H1 (cell line): ENCODE results near the gene RASA4B. TPM values are rescaled to one million over a fixed set of nuclear protein-coding genes. Genes with fewer than 3 reads are reported as not detected.

Experiments
- CTCF ChIA-PET: fragments of 300-600 bp; sonication (Branson Sonifier 250); formaldehyde crosslinking; loops from one replicate; lab custom pipeline; 2021; ENCODE audit not compliant: partially characterized antibody; lab: Charles Lee
- POLR2A ChIA-PET: fragments of 300-600 bp; sonication (Branson Sonifier 250); formaldehyde crosslinking; loops from one replicate; lab custom pipeline; 2021; ENCODE audit warnings: inconsistent platforms; ENCODE audit not compliant: partially characterized antibody; lab: Charles Lee
- DNase-seq, 2 experiments: peaks; one replicate each; pipeline versions ENCODE4 v3.0.0 to v3.0.0-alpha.2; 2010 to 2022; ENCODE audit warnings: low spot score in 2 of 2, low read depth in 1 of 2, mixed read lengths in 1 of 2
- FAIRE-seq: peaks from 2 replicates; lab custom pipeline; 2011; peaks lifted over from hg19 to GRCh38; lab: Jason Lieb, UNC
- H2AFZ ChIP-seq: 2 replicates; pipeline ENCODE4 v1.8.1; 2012; ENCODE audit warnings: low read length, inconsistent platforms
- H2AK5ac ChIP-seq: 2 replicates; pipeline ENCODE4 v1.6.1; 2013; ENCODE audit warnings: low read depth, low read length
- H2BK120ac ChIP-seq: replicated peaks from 2 replicates; pipeline ENCODE3; 2013; ENCODE audit warnings: low read depth, low read length, inconsistent platforms
- H2BK12ac ChIP-seq: 2 replicates; pipeline ENCODE4 v1.6.1; 2013; ENCODE audit warnings: low read depth, low read length
- H2BK15ac ChIP-seq: 2 replicates; pipeline ENCODE4 v1.6.1; 2013; ENCODE audit warnings: low read length
- H2BK20ac ChIP-seq: 2 replicates; pipeline ENCODE4 v1.6.1; 2013; ENCODE audit warnings: low read length
- H2BK5ac ChIP-seq: 2 replicates; pipeline ENCODE4 v1.6.1; 2013; ENCODE audit warnings: low read depth, low read length
- H3K14ac ChIP-seq: 2 replicates; pipeline ENCODE4 v1.6.1; 2013; ENCODE audit warnings: inconsistent platforms; ENCODE audit not compliant: insufficient read length
- H3K18ac ChIP-seq: 2 replicates; pipeline ENCODE4 v1.6.1; 2013; ENCODE audit warnings: low read length; ENCODE audit errors: extremely low read depth
- H3K23ac ChIP-seq: 2 replicates; pipeline ENCODE4 v1.6.1; 2013; ENCODE audit warnings: inconsistent platforms; ENCODE audit not compliant: insufficient read length
- H3K23me2 ChIP-seq: 2 replicates; pipeline ENCODE4 v1.6.1; 2013; ENCODE audit warnings: low read depth, low read length
- H3K27ac ChIP-seq: 2 replicates; pipeline ENCODE4 v1.6.1; 2011; ENCODE audit warnings: low read depth, low read length, inconsistent platforms
- H3K27me3 ChIP-seq, 4 experiments: replicated peaks in 1 of 4; 1 replicate in 1 of 4; 2 replicates in 3 of 4; pipeline versions ENCODE4 v1.6.1 to v1.8.1; 2011 to 2013; ENCODE audit warnings: low read length in 3 of 4, mild to moderate bottlenecking in 3 of 4, inconsistent platforms in 2 of 4, mixed read lengths in 2 of 4, moderate library complexity in 1 of 4; ENCODE audit not compliant: control insufficient read depth in 3 of 4, insufficient read depth in 3 of 4; ENCODE audit errors: extremely low read depth in 1 of 4
- H3K36me3 ChIP-seq, 4 experiments: 2 replicates each; pipeline versions ENCODE4 v1.6.1 to v1.8.1; 2011 to 2013; ENCODE audit warnings: mild to moderate bottlenecking in 4 of 4, low read length in 3 of 4, moderate library complexity in 2 of 4, control low read depth in 1 of 4, inconsistent platforms in 1 of 4; ENCODE audit not compliant: insufficient read depth in 4 of 4, control insufficient read depth in 2 of 4
- H3K4ac ChIP-seq: replicated peaks from 2 replicates; pipeline ENCODE3; 2013; ENCODE audit warnings: low read length, low read depth, mixed read lengths, inconsistent platforms; ENCODE audit not compliant: insufficient read length
- H3K4me1 ChIP-seq, 4 experiments: replicated peaks in 1 of 4; 1 replicate in 1 of 4; 2 replicates in 3 of 4; pipeline versions ENCODE4 v1.6.1 to v1.8.1; 2011 to 2013; ENCODE audit warnings: low read length in 3 of 4, inconsistent platforms in 2 of 4, mixed read lengths in 1 of 4; ENCODE audit not compliant: insufficient read depth in 4 of 4, control insufficient read depth in 3 of 4
- H3K4me2 ChIP-seq, 2 experiments: 2 replicates each; pipeline versions ENCODE4 v1.6.1 to v1.8.1; 2011 to 2013; ENCODE audit warnings: low read depth in 2 of 2, low read length in 2 of 2, control low read depth in 1 of 2, inconsistent platforms in 1 of 2, mild to moderate bottlenecking in 1 of 2; ENCODE audit not compliant: insufficient read depth in 1 of 2
- H3K4me3 ChIP-seq, 4 experiments: fragments of 200-600, 300-600 bp in 1 of 4; sonication (generic), shearing (Covaris generic), sonication (Bioruptor Twin) in 1 of 4; 2 replicates each; pipeline versions ENCODE4 v1.5.1 to v1.8.1; 2011 to 2016; ENCODE audit warnings: low read length in 4 of 4, low read depth in 3 of 4, control low read depth in 2 of 4, inconsistent platforms in 2 of 4, mild to moderate bottlenecking in 2 of 4, mixed read lengths in 1 of 4, moderate library complexity in 1 of 4; ENCODE audit not compliant: insufficient read depth in 2 of 4; ENCODE audit errors: extremely low read depth in 1 of 4
- H3K56ac ChIP-seq: replicated peaks from 2 replicates; pipeline ENCODE3; 2013; ENCODE audit warnings: low read depth, mild to moderate bottlenecking, mixed read lengths, low read length, inconsistent platforms; ENCODE audit not compliant: insufficient read length
- H3K79me1 ChIP-seq: 2 replicates; pipeline ENCODE4 v1.6.1; 2013; ENCODE audit warnings: low read depth, low read length, control low read depth
- H3K79me2 ChIP-seq, 2 experiments: 2 replicates each; pipeline versions ENCODE4 v1.6.1 to v1.8.1; 2012 to 2013; ENCODE audit warnings: low read length in 2 of 2, mild to moderate bottlenecking in 2 of 2, inconsistent platforms in 1 of 2; ENCODE audit not compliant: insufficient read depth in 2 of 2, control insufficient read depth in 1 of 2
- H3K9ac ChIP-seq, 4 experiments: replicated peaks in 1 of 4; 1 replicate in 1 of 4; 2 replicates in 3 of 4; pipeline versions ENCODE4 v1.6.1 to v1.8.1; 2011 to 2013; ENCODE audit warnings: low read depth in 3 of 4, low read length in 3 of 4, control low read depth in 2 of 4, mild to moderate bottlenecking in 2 of 4, moderate library complexity in 2 of 4, inconsistent platforms in 1 of 4; ENCODE audit errors: extremely low read depth in 1 of 4
- H3K9me3 ChIP-seq, 2 experiments: 2 replicates each; pipeline versions ENCODE4 v1.6.1 to v1.8.1; 2012 to 2013; ENCODE audit warnings: mild to moderate bottlenecking in 2 of 2, moderate library complexity in 2 of 2, control low read depth in 1 of 2, inconsistent platforms in 1 of 2, low read depth in 1 of 2, low read length in 1 of 2, mixed read lengths in 1 of 2; ENCODE audit not compliant: insufficient read depth in 2 of 2
- H4K20me1 ChIP-seq, 2 experiments: replicated peaks in 1 of 2; 2 replicates each; pipeline versions ENCODE3 to v1.8.1; 2011 to 2013; ENCODE audit warnings: inconsistent platforms in 2 of 2, low read length in 2 of 2, mild to moderate bottlenecking in 1 of 2; ENCODE audit not compliant: insufficient read depth in 2 of 2, control insufficient read depth in 1 of 2
- H4K5ac ChIP-seq: 2 replicates; pipeline ENCODE4 v1.6.1; 2013; ENCODE audit warnings: low read length, low read depth, mixed read lengths, inconsistent platforms; ENCODE audit not compliant: insufficient read length
- H4K8ac ChIP-seq: 2 replicates; pipeline ENCODE4 v1.8.0; 2013; ENCODE audit warnings: mild to moderate bottlenecking, moderate library complexity, low read length, inconsistent platforms; ENCODE audit not compliant: insufficient read depth; ENCODE audit errors: extremely low read depth
- H4K91ac ChIP-seq: replicated peaks from 2 replicates; pipeline ENCODE3; 2013; ENCODE audit warnings: low read length, mixed read lengths, inconsistent platforms; ENCODE audit not compliant: insufficient read length
- CEBPB ChIP-seq: IDR thresholded peaks from 2 replicates; pipeline ENCODE4 v1.6.1; 2012; ENCODE audit warnings: low read depth, low read length
- CHD2 ChIP-seq: IDR thresholded peaks from 2 replicates; pipeline ENCODE4 v1.6.1; 2012; ENCODE audit warnings: low read length, improper control_type of control experiment
- GTF2F1 ChIP-seq: IDR thresholded peaks from 2 replicates; pipeline ENCODE4 v1.6.1; 2012; ENCODE audit warnings: low read depth, low read length, improper control_type of control experiment, borderline replicate concordance
- HDAC2 ChIP-seq, 2 experiments: fragments of 300-600 bp in 1 of 2; sonication (generic) in 1 of 2; IDR thresholded peaks; 2 replicates each; pipeline ENCODE4 v1.6.1; 2011 to 2012; ENCODE audit warnings: low read depth in 2 of 2, low read length in 2 of 2, mild to moderate bottlenecking in 2 of 2, moderate library complexity in 2 of 2, borderline replicate concordance in 1 of 2, inconsistent platforms in 1 of 2
- JUN ChIP-seq: IDR thresholded peaks from 2 replicates; pipeline ENCODE4 v1.6.1; 2011; ENCODE audit warnings: low read depth, mild to moderate bottlenecking, improper control_type of control experiment, low read length
- NANOG ChIP-seq: IDR thresholded peaks from 2 replicates; pipeline ENCODE4 v1.6.1; 2011; ENCODE audit warnings: low read length, low read depth, mild to moderate bottlenecking, inconsistent platforms; ENCODE audit not compliant: insufficient read depth, poor library complexity, severe bottlenecking
- NRF1 ChIP-seq: IDR thresholded peaks from 2 replicates; pipeline ENCODE4 v1.6.1; 2011; ENCODE audit warnings: mild to moderate bottlenecking, low read depth, low read length, improper control_type of control experiment
- SIN3A ChIP-seq, 2 experiments: IDR thresholded peaks in 1 of 2; conservative IDR thresholded peaks in 1 of 2; 2 replicates each; pipeline ENCODE4 v1.6.1; 2011 to 2012; ENCODE audit warnings: low read length in 2 of 2, improper control_type of control experiment in 1 of 2, low read depth in 1 of 2, mild to moderate bottlenecking in 1 of 2
- TAF7 ChIP-seq: optimal IDR thresholded peaks from 2 replicates; pipeline ENCODE3; 2011; ENCODE audit warnings: low read depth, mild to moderate bottlenecking, inconsistent platforms, low read length, moderate library complexity, borderline replicate concordance
- WGBS, 2 experiments: shearing (Covaris generic) in 1 of 2; methylation state at CpG; one replicate each; pipeline versions ENCODE4 v1.1.6 to v1.1.7; 2013 to 2015; ENCODE audit warnings: low lambda C conversion rate in 2 of 2, mixed read lengths in 2 of 2, inconsistent platforms in 1 of 2, low coverage in 1 of 2, missing lambda C conversion rate in 1 of 2; ENCODE audit not compliant: insufficient replicate concordance in 2 of 2, insufficient coverage in 1 of 2, insufficient read length in 1 of 2; ENCODE audit errors: extremely low coverage in 1 of 2, missing lambda C conversion rate in 1 of 2; 5-methylcytosine and 5-hydroxymethylcytosine counted together
- polyA plus RNA-seq, 7 experiments: library from polyadenylated mRNA; depleted of rRNA in 3 of 7; stranded (reverse) in 5 of 7; unstranded in 2 of 7; fragments of >200 nt in 5 of 7; fragments of 200-250 nt in 2 of 7; gene quantifications; 1 replicate in 5 of 7; 2 replicates in 1 of 7; 4 replicates in 1 of 7; pipeline versions ENCODE4 v1.2.1 to v1.2.3, GENCODE V29; 2011 to 2013; ENCODE audit warnings: missing spikeins in 2 of 7, mixed read lengths in 2 of 7
- total RNA-seq: library from RNA; stranded (reverse); fragmentation: NEBNext Ultra II Directional; extraction: Animal tissue kit (Norgen Biotek cat#: 25700); gene quantifications from 2 replicates; pipeline ENCODE4 v1.2.1, GENCODE V29; 2021
- TF ChIP-seq, protein P1 (sequence below): IDR thresholded peaks from 2 replicates; pipeline ENCODE4 v1.6.1; 2011; ENCODE audit warnings: low read depth, mild to moderate bottlenecking, low read length; ENCODE audit not compliant: insufficient read depth

Gene RASA4B
- total and polyA plus RNA-seq, 2 of the 8 experiments (the other 6 are each of a cell fraction or from before 2014, with no cell fraction given): 3.4 to 6.7 TPM

DNA sequence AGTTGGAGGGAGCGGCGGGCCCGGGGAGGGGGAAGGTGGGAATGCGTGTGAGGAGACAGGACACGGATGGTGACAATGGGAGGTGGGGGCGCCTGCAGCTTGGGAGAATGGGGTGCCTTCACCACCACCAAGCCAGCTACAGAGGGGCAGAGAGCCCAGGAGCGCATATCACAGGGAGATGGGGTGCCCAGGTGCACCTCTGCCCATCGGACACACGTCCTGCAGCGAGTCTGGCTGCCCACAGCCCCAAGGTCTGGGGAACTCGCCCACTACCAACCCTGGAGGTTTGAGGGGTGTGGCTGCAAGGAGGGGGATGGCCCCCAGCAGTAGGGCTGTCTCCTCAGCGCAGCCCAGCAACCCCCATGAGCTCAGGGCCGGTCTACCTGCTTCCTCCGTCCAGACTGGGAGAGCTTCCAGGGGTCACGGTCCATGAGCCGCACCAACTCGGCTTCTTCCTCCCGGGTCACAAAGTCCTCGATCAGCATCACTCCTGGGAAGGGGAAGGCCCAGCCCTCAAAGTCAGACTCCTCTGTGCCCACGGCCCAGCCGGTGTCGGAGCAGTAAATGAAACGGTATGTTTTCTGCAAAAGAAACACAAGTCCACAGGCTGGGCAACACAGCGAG is 58.2 kb downstream of the RASA4B start:
- H2AFZ ChIP-seq: no peak overlapping the region
- H2BK20ac ChIP-seq: no peak overlapping the region
- H3K9me3 ChIP-seq: no peaks in the 10 kb centered on the region
- no peak overlapping the region for H3K14ac ChIP-seq
- 91% methylated on average over 18 of the region's 24 CpGs; no CpG with 5 or more reads in 1 of the 2 experiments for WGBS, 2 experiments
- no peaks in the 10 kb centered on the region; a peak in 1 of 7 replicates for H3K27me3 ChIP-seq
- H3K56ac ChIP-seq: no peak overlapping the region
- H3K79me1 ChIP-seq: peaks cover 9% of the 10 kb centered on the region
- H3K9ac ChIP-seq: no peak overlapping the region
- H2BK120ac ChIP-seq: no peak overlapping the region
- no peak overlapping the region for H4K91ac ChIP-seq
- no peak overlapping the region for H2AK5ac ChIP-seq
- no peak overlapping the region for H3K18ac ChIP-seq
- H3K23ac ChIP-seq: no peak overlapping the region
- peaks cover 0 to 2% of the 10 kb centered on the region in 2 experiments for H4K20me1 ChIP-seq
- peaks cover 0 to 7% (median 1%) of the 10 kb centered on the region in 4 experiments; a peak in 3 of 7 replicates for H3K4me1 ChIP-seq
- no peak overlapping the region for H2BK12ac ChIP-seq
- peaks cover 5% of the 10 kb centered on the region; the same call in 1 of the 2 replicates for H3K23me2 ChIP-seq
- DNase-seq (no peak), FAIRE-seq (no peak)
- no peak overlapping the region for H2BK15ac ChIP-seq
- TF ChIP-seq NRF1 (no peak), HDAC2 (IDR thresholded peaks at IDR 0.05; ENCODE audit: borderline replicate concordance in 1 of 2, low read depth in 2 of 2, low read length in 2 of 2) (no peak), NANOG (no peak), JUN (no peak), TAF7 (no peak), CEBPB (no peak), SIN3A (conservative IDR thresholded peaks at IDR 0.05 in 1 of 2, IDR thresholded peaks at IDR 0.05 in 1 of 2; ENCODE audit: low read depth in 1 of 2, low read length in 2 of 2) (no peak), CHD2 (no peak), GTF2F1 (no peak)
- TF ChIP-seq, protein P1, sequence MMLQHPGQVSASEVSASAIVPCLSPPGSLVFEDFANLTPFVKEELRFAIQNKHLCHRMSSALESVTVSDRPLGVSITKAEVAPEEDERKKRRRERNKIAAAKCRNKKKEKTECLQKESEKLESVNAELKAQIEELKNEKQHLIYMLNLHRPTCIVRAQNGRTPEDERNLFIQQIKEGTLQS: no peak
- no peak overlapping the region for H3K4me2 ChIP-seq
- ChIA-PET POLR2A (interaction anchor here (0.8 to 2.2 kb wide), 3 partner anchors 10 to 63 kb away, joined by 3 to 6 read pairs (median 3); partner anchors contain the start of gene PRKRIP1), CTCF (interaction anchor here (0.7 to 1.4 kb wide), 3 partner anchors 8 to 49 kb away, joined by 3 to 4 read pairs (median 4); no protein-coding TSS in a partner anchor)
- no peak overlapping the region for H4K5ac ChIP-seq
- peaks cover 0 to 10% of the 10 kb centered on the region in 2 experiments; a peak in 2 of 4 replicates for H3K79me2 ChIP-seq
- no peak overlapping the region for H2BK5ac ChIP-seq
- no peak overlapping the region for H3K4ac ChIP-seq
- H3K4me3 ChIP-seq: no peak overlapping the region
- no peak overlapping the region; the same call in 1 of the 2 replicates for H4K8ac ChIP-seq
- H3K27ac ChIP-seq: no peak overlapping the region
- H3K36me3 ChIP-seq: peaks cover 7 to 22% (median 17%) of the 10 kb centered on the region in 4 experiments; a peak in 5 of 8 replicates
